OCI-LY1 (cell line): Measurements from ENCODE around the gene RAD51AP1.

Source experiments
- EZH2 ChIP-seq: fragments of 200-600 bp; sonication (generic), shearing (Covaris generic); IDR thresholded peaks from 2 replicates; pipeline ENCODE4 v1.8.0; 2017; ENCODE audit warnings: borderline replicate concordance, mixed run types, mild to moderate bottlenecking, antibody characterized with exemption, low read length, moderate library complexity, mixed read lengths
- TF ChIP-seq, protein P1 (sequence below): fragments of 200-600 bp; sonication (generic), shearing (Covaris generic); IDR thresholded peaks from 2 replicates; pipeline ENCODE4 v1.5.1; 2017; ENCODE audit warnings: mild to moderate bottlenecking, antibody characterized with exemption, low read length, moderate library complexity, mixed read lengths

- TF ChIP-seq, protein P1, sequence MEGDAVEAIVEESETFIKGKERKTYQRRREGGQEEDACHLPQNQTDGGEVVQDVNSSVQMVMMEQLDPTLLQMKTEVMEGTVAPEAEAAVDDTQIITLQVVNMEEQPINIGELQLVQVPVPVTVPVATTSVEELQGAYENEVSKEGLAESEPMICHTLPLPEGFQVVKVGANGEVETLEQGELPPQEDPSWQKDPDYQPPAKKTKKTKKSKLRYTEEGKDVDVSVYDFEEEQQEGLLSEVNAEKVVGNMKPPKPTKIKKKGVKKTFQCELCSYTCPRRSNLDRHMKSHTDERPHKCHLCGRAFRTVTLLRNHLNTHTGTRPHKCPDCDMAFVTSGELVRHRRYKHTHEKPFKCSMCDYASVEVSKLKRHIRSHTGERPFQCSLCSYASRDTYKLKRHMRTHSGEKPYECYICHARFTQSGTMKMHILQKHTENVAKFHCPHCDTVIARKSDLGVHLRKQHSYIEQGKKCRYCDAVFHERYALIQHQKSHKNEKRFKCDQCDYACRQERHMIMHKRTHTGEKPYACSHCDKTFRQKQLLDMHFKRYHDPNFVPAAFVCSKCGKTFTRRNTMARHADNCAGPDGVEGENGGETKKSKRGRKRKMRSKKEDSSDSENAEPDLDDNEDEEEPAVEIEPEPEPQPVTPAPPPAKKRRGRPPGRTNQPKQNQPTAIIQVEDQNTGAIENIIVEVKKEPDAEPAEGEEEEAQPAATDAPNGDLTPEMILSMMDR, result no peak
- TF ChIP-seq EZH2, result no peak
These were observed 51.3 kb downstream of the RAD51AP1 start for GRCh38 chr12:4589941-4590340.
